A204.1 (cell line): ENCODE measurements around the gene ST6GALNAC3.
"Not testable (repeated sequence)": the region's sequence is repeated elsewhere in the genome, so short reads cannot be mapped to it uniquely, and the experiment has no call there.

ENCODE experiments used
- FAIRE-seq: peaks from 2 replicates; lab custom pipeline; 2012; peaks lifted over from hg19 to GRCh38; lab: Jason Lieb, UNC

The ST6GALNAC3 gene

DNA sequence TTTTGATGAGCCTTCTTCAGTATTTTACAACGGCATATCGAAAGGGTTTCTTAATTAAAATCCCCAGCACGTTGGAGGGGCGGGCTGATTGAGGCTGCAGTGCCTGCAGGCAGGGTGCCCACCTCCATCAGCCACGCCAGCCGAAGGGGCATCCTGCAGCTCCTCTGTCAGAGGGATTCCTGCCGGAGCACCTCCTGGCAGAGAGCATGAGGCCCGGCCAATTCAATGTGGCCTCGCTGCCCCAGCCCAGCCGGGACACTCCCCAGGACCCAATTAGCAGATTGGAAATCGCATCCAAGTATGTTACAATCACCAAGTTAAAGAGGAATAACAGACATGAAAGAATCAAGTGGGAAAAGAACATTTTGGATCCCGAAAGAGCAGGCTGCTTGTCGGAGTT lies 216.6 kb downstream of the ST6GALNAC3 start:
- no peak for FAIRE-seq

GRCh38 chr1:76291737-76292136 lies 217.2 kb downstream of the ST6GALNAC3 start:
- FAIRE-seq, result no peak

GRCh38 chr1:76292418-76293184 lies 218.1 kb downstream of the ST6GALNAC3 start:
- no peak for FAIRE-seq

- FAIRE-seq, result no peak
These were observed 219.3 kb downstream of the ST6GALNAC3 start for GRCh38 chr1:76293831-76294230.

DNA sequence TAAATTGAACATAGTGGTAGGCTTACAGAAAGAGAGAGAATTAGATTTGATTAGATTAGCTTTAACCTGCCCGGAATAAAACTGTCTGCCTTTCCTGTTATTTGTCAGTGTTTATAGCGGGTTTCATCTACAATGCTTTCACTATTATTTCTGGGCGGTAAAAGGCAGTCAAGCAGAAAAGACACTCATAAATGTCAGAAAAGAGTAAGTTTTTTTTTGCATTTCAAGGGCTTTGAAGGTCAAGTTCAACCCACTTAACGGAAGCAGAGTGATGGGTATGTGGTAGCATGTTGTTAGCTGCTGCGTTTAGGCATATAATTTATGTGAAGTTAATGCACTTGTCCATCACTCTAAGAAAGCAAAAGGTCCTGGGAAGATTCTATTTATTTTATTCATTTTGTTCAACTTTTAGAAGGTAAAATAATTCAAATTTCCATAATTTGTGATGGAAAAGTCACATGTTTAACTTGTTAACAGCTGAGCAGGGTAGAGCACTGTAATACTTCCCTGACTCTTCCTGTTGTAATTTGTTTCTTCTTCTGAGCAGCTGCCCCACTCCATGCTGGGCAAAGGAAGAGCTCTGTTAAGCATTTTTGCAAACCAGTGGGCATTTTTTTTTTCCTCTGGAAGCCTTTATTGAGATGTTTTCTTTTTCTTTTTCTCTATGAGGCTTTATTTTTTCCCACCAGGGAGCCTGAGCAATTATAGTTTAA lies 220.1 kb downstream of the ST6GALNAC3 start:
- FAIRE-seq, result no peak

GRCh38 chr1:76298399-76298798 lies 223.9 kb downstream of the ST6GALNAC3 start:
- no peak for FAIRE-seq

- no peak for FAIRE-seq
These were observed 224.5 kb downstream of the ST6GALNAC3 start for GRCh38 chr1:76299036-76299435.

DNA sequence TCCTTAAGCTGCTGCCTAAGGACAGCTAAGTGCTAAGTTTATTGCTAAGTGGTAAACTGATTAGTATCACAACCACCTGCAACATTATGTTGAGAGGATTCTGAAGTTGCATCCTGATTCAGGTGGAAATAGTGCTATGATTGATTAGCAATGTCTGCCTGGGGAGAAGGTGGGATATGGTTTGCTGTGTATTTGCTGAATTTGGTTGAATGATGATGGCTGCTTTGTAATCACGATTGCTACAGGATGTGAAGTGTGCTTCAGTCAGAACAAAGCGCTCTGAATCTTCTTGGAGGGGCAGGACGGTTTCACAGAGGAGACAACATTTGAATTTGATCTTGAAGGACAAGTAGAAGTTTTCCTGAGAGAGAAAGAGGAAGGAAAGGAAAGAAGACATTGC lies 226.0 kb downstream of the ST6GALNAC3 start:
- no peak for FAIRE-seq

- no peak for FAIRE-seq
These were observed 228.3 kb downstream of the ST6GALNAC3 start for GRCh38 chr1:76302711-76303339.

DNA sequence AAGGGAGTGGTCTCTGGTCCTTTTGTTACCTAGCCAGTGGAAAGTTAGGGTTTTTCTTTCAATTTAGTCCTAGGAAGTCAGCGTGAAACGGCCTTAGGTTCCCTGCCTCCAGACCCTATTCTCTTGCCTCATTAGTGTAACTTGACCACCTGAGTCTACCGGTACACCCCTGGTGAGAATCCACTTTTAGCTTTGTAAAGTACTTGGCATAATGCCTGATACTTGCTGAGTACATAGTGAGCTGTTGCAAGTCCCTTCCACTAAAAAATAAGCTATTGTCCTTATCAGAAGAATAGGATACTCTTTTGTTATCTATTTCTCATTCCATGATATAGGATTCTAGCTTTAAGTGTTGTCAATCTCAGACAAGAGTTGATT lies 228.8 kb downstream of the ST6GALNAC3 start:
- FAIRE-seq, result no peak

DNA sequence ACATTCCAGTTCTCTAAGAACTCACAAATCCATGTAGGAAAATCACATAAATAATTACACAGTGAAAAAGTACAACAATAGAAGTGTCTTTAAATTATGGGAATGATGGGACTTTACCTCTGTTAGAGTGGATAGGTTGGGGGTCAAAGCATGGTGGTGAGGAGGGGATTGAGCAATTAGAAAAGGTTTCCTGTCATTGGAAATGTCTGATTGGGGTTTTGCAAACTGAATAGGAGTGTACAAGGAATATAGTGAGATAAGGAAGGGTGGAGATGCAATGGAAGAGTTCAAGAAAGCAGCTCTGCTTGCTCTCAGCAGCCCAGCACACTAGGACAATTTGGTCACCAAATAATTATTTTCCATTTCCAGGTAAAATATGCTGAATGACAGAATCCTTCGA lies 238.8 kb downstream of the ST6GALNAC3 start:
- no peak for FAIRE-seq

GRCh38 chr1:76314730-76315129 lies 240.2 kb downstream of the ST6GALNAC3 start:
- no peak for FAIRE-seq

DNA sequence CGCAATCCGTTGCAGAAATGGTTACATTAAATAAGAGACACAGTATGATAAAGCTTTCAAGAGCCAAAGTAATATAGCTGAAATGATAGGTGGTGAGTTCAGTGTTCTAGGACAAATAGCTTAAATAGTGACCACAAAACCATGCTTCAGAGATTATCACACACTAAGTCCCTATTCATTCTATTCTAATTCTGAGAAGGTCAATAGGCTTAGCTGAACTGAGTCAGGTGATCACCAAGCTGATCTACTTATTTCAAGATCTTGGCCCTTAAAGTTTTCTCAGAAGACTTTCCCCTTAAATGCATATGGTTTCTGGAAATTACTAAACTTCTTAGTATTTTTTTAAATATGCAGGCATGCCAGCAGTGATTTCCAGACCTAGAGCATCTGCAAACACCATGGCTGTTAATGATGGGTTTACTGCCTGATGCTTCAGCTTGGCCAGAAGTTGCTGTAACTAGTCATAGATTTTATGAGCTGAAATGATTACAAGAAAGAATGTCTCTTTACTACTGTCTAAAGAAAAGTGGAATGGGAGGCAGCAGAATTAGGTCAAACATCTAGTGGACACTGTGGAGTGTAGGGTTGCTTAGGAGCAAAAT lies 242.9 kb downstream of the ST6GALNAC3 start:
- FAIRE-seq, result no peak

- peak; percentile 80 for FAIRE-seq
These were observed 256.6 kb downstream of the ST6GALNAC3 start for GRCh38 chr1:76330991-76331603.

DNA sequence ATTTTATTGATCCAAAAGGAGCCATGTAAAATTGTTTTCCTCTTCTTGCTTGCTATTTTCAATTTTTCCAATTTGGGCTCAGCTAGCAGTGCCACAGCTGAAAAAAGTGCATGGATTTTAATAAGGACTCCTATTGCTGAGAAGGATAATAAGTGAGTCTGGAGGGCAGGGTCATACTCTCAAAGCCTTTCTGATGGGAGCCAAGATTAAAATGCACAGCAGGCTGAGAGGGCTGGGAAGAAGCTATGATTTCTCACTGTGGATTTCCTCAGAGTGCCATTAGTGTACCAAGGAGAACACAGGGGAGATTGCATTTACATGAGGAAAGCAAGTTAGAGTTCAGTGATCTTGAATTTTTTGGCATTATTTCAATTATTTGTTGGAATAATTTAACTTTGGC lies 261.3 kb downstream of the ST6GALNAC3 start:
- no peak for FAIRE-seq

GRCh38 chr1:76336931-76337371 lies 262.4 kb downstream of the ST6GALNAC3 start:
- FAIRE-seq, result no peak

GRCh38 chr1:76337542-76338219 lies 263.1 kb downstream of the ST6GALNAC3 start:
- no peak for FAIRE-seq

DNA sequence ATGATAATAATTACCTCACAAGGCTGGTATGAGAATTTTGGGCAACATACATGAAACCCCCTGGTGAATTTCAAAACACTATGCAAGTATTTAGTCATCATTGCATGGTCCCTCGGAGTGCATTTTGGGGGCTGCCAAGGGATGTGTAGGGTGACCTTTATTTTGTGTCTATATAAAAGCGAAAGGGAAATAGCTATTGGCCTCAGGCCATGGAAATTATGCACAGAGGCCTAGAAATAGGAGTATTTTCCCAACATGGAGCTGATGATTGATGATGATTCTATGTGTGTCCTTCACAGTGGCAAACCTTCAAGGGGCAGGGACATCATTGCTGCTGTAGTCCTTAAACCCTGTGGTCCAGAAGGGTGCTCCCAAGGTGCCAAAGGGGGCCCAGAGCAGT lies 265.5 kb downstream of the ST6GALNAC3 start:
- FAIRE-seq, result no peak

DNA sequence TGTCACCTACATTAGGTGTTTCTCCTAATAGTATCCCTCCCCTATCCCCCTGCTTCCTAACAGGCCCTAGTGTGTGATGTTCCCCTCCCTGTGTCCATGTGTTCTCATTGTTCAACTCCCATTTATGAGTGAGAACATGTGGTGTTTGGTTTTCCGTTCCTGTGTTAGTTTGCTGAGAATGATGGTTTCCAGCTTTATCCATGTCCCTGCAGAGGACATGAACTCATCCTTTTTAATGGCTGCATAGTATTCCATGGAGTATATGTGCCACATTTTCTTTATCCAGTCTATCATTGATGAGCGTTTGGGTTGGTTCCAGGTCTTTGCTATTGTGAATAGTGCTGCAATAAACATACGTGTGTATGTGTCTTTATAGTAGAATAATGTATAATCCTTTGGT lies 267.3 kb downstream of the ST6GALNAC3 start:
- not testable (repeated sequence) for FAIRE-seq

- no peak for FAIRE-seq
These were observed 268.8 kb downstream of the ST6GALNAC3 start for GRCh38 chr1:76343356-76343755.

GRCh38 chr1:76351655-76352054 lies 277.1 kb downstream of the ST6GALNAC3 start:
- no peak for FAIRE-seq
